ENCODE measurements around the gene THPO.

Gene THPO

DNA sequence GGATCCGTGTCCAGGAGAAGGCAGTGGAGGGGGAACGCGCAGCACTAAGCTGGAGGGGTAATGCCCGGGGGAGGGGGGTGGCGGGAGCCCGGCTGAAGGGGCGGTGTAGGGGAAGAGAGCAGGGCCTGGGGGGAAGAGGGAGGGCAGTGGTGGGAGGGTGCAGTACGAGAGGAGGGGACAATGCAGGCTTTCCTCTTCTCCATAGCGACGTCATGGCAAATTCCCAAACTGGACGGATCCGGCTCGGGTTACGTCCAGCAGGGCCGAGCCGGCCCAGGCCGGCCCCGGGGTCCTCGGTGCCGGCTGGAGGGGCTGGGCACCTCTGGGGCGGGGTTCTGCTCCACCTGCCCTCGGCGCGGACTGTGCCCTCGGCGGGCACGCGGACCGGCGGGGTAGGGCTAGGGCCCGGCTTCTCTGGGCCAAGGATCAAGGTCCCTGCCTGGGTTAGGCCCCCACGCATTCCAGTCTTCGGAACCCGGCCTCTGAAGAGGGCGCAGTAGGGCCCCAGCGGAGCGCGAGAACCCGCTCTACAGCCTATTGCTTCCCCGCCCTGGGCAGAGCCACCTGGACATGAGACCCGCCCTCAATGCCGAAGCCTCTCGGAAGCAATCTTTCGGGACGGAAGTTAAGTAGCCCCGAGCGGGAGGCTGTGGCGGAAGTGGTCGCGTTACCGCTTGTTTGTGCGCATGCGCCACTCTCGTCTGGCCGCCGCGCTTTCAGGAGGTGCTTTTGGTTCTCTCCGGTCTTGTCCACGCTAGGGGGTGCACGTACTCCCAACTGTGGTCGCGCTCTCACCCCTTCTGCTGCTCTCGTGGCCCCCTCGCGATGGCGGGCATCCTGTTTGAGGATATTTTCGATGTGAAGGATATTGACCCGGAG is 15.1 kb downstream of the THPO start:
- DNase-seq (ENCODE audit: low spot score): peak; percentile 99

DNA sequence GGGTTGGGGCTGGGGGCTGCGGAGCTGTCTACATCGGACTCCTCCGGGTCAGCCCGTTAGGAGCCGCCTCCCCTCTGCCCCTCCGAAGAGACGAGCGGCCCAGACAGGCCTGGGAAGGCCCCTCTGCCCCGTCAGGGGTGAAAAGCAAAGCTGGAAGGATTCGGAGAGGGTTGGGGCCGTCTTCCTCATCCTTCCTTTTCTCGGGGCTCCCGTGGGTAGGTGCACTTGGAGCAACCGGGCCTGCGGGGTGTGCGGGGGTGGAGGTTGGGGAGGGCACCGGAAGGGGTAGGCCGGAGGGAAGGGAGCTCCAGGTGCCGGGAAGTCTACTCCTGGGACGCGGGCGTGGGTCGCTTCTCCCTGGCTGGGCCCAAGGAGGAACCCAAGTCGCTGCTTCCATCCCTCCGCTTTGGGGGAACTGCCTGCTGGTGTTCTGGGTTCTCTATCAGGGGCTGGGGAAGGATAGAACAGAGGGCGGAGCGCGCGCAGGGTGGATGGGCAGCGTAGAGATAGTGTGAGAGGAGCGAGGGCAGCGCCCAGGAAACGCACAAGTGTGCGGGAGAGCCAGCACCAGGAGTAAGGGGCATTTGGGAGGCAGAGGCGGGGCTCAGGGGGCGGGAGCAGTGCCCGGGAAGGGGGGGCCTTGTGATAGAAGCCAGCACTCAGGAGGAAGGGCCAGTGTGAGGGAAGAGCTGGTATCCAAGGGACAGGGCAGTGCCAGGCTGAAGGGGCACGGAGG is 15.9 kb downstream of the THPO start:
- DNase-seq (ENCODE audit: low spot score): peak; percentile 87

DNA sequence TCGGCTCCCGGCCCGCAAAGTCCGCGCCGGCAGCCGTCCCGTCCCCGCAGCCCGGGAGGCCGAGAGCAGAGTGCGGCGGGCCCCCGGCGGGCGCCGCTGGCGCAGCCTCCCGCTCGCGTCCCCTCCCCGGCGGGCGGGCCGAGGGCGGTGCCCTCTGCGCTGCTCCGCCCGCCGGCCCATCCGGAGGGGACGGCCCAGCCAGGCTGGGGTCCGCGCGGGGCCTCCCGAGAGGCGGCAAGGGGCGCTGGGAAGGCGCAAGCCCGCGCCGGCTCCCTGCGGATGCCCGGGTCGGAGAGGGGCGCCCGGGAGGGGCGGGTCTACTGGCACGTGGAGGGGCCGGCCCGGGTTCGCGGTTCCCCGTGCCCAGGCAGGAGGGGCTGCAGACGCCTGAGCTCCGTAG is 16.5 kb downstream of the THPO start, which contains the start of the genes CLCN2 and POLR2H:
CLCN2 (minus strand) TSS at position 74 of the 400 bp plus-strand sequence. CDS start 126 bp downstream, outside the sequence.
POLR2H (plus strand) TSS at position 179 of the 400 bp plus-strand sequence. CDS start 1,783 bp downstream, outside the sequence.
- peak; percentile 66 for DNase-seq (ENCODE audit: low spot score)

DNA sequence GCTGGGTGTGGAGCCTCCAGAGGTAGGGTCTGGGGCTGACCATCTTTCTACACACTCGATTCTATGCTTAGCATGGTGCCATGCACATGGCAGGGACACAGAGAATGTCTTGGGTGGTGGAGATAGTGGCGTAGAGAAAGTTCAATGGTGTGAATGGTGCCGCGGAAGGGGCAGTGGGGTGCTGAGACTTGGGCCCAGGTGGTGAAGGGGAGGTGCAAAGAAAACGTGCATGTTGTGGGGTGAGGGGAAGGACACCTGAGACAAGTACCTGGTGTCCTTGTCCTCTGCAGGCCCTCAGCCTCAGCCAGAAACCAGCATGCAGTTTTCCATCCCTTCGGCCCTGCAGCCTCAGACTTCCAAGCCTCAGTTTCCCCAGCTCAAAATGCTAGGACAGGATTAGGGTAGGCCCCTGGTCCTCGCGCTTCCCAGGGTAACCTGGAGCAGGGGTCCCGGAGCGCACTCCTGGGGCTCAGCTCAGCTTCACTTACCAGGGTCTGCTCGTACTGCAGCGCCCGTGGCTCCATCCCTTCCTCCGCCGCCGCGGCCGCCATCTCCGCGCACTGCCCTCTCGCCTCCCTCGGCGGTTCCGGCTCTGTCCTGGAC is 17.0 kb downstream of the THPO start:
- no peak for DNase-seq (ENCODE audit: low spot score)

DNA sequence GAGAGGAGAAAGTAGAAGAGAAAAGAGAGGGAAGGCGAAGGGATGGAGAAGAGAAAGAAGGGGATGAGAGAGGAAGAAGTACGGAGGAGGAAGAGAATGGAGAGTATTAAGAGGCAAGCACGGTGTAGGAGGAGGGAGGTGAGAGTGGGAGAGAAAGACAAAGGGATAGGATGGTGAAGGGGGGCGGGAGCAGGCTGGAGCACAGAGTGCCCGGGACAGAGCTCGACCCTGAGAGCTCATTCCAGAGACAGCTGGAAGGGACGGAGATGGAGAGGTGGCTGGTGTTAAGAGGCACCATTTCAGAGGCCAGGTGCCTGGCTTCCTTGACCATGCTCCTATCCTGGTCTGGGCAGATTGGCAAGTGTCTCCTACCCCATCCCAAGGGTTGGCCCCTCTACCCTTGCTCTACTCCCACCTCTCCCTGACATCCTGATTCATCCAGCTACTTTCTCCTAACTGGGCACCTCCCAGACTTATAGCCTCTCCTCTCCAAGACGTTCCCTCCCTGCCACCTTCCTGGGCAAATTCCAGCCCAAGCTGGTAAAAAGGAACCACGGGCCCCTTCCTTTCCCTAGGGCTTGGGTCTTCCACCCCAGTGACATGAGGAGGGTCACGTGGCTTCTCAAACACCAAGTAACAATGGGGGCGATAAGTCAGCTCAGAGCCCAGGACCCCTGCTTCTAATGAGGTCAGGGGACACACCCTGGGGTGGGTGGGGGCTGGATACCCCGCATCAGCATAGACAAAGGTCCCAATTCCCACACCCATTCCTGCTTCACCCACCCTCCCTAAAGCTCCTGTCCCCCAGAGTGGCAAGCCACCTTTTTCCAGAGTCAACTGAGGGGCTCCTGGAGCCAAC is 17.7 kb downstream of the THPO start:
- DNase-seq (ENCODE audit: low spot score): no peak

DNA sequence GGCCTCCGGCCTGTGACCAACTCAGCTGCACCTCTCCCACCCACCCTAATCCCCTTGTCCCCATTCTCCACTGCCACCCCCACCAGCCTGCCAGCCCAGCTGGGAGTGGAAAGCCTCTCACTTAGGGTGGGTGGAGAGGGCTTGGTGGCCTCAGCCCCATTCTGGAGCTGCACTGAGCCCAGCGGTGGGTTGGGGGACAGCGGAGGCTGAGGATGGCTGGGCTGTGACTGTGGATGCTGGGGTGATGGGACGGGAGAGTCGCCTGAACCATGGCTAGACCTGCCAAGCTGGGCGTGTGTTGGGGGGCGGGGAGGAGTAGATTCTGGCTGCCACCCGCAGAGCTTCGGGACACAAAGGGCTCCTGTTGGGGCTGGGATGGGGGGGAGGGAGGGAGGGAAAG is 18.4 kb downstream of the THPO start:
- no peak for DNase-seq (ENCODE audit: low spot score)

DNA sequence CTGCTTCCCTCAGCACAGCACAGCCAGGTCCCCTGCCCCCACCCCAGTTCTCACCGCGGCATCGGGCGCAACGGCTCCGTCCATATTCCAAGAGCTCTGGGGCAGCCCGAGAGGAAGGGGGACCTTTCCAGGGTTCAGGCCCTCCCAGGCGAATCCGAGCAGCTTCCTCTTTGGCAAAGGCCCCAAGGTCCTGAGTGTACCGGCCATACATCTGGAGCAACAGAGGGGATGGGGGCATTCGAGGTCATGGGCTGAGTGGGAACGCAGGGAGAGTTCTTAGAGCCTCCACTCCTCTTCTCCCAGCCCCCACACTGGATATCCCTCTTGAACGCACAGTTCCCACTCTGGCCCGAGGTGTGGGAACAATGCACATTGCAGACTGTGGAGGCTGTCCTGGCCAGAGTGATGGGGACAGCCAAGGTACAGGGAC is 19.1 kb downstream of the THPO start:
- no peak for DNase-seq (ENCODE audit: low spot score)

DNA sequence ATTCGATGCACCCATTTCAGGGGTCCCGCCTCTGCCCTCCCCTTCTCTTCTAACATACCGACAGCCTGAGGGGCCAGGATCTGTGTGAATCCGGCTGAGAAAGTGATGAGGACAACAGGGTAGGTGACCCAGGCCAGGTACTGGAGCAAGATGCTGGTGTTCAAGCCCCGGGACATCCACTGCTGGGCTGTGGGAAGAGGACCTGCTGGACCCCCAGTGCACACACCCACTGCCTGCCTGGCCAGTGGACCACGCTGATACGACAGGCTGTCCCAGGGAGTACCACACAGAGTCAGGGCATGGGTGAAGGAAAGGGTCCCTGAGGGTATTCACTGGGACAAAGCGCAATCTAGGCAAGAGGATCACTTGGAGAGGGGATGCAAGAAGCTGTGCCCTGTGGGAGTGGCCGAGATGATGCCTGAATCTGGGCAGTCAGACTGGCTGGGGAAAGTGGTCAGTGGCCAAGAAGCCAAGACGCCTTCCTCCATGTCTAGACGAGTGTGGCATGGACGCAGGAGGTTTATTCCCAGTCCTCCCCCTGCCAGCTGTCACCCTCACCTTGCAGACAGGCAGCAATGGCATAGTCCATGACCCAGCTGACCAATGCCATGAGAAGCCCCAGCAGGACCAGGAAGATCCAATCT is 19.8 kb downstream of the THPO start:
- no peak for DNase-seq (ENCODE audit: low spot score)

DNA sequence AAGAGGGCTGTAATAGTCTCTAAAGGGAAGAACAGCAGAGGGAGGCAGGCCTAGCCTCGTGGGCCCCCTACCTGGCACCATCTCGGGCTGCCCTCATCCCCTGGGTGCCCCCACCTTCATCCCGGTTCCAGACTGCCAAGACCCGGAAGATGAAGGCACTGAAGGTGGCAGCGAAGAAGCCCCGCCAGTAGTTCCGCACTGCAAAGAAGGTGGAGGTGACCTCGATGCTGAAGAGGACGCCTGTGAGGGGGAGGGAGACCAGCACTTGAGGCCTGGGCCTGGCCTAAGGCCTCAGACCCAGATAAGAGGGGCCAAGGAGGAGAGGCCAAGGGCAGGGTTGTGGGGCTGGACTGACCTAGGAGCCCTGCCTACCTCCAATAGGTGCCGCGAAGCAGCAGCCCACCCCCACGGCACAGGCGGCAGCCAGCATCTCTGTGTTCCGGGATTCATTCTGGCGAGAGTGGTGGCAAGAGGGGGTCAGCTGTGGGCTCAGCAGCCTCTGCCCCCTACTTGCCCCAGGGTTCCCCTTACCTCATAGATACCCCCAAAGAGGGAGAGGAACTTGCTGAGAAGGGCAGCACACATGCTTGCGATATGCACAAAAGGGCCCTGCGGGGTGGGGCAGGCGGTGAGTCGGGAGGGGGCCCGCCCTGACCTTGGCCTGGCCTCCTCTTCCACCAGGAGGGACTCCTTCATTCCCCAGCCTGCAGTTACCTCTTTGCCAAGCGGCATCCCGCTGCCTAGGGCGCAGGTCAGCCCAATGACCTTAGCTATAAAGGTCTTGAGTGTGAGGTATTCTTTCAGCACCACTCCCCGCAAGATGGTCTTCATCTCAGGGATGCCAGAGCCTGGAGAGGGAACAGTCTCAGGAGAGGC is 20.5 kb downstream of the THPO start:
- DNase-seq (ENCODE audit: low spot score): no peak

DNA sequence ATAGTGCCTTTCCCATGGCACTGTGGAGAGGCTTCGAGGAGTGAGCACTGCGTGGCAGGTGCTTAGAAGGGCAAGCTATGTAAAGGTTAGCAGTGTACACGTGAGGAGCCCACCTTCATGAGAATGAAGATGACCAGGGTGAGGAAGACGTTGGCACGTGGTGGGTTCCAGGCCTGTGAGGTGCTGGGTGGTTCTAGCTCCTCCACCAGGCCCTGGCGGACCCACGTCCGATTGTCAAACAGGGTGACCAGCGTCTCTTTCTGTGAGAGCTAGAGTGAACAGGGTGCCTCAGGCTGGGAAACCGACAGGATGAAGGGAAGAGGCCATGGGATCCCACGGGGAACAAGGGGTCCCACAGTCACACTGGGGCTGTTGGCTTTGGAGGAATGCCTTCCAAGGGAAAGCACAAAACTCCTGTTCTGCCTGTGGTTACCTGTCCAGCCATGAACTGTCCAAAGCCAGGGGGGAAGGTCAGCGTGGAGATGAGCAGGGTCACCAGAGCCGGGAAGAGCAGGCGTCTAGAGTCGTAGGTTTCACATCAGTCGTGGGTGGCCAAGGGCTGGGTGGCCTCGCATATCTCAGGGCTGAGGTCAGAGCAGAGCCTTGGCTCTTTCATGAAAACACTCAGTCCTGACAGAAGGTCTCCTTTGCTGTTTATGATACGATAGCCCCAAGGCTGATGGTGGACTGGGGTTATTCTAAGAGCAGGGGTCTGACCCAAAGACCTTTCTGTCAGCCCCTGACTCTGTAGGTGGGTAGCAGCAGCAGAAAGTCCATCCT is 22.6 kb downstream of the THPO start:
- DNase-seq (ENCODE audit: low spot score): no peak

DNA sequence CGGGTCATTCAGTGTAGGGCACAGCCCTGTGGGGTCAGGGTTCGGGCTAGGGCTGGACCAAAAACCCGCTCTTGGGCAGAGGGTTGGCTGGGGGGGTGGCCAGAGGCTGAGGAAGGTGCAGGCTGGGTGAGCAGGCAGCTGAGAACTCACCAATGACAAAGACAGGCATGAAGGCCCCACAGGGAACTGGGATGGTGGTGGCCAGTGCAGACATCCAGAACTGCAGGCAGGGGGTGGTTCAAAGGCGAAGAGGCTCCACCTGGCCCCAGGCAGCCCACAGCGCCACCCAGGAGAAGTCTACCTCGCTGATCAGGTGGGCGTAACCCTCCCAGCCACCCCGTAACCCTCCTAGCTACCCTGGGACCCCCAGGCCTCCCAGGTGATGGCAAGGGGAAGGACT is 23.3 kb downstream of the THPO start:
- no peak for DNase-seq (ENCODE audit: low spot score)

DNA sequence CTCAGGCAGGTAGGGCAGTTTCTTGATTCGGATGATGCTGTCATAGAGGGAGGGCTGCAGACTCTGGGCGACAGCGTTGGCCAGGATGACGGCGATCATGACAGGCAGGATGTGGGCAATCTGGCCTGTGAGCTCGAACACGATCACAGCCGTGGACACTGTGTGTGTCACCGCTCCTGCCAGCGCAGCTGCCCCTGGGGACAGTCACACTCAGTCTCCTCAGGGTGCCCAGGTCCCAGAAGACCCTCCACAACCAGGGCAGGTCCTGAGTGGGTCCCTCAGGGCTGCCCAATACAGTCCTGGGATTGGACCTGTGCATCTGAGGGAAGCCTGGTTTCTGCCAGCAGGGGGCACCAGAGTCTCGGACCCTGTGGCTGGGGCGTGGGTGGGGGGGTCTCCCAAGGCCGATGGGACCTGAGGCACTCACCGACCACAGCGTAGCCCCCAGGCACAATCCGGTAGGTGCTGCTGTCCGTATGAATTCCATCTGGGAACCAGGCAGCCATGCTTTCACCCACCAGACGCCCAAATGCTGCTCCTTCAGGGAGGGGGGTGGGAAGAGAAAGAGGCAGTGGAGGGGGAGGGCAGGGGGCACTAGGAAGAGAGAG is 23.8 kb downstream of the THPO start:
- no peak for DNase-seq (ENCODE audit: low spot score)

DNA sequence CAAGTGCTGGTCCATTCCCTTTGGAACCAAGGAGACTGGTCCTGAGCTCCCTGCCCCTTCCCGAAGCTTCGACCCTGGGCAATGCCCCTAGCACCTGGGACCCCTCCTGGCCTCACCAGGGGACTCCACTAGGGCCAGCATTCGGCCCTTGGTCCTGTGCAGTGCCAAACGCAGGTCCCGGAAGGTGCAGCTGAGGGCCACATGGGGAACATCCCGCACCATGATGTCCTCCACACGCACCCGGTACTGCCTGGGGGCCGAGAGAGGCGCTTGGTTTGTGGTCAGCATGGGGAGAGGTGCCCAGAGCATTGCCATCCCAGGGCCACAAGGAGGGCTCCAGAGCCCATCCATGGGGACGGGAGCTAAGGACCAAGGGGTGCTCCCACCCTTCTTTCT is 24.5 kb downstream of the THPO start:
- no peak for DNase-seq (ENCODE audit: low spot score)

DNA sequence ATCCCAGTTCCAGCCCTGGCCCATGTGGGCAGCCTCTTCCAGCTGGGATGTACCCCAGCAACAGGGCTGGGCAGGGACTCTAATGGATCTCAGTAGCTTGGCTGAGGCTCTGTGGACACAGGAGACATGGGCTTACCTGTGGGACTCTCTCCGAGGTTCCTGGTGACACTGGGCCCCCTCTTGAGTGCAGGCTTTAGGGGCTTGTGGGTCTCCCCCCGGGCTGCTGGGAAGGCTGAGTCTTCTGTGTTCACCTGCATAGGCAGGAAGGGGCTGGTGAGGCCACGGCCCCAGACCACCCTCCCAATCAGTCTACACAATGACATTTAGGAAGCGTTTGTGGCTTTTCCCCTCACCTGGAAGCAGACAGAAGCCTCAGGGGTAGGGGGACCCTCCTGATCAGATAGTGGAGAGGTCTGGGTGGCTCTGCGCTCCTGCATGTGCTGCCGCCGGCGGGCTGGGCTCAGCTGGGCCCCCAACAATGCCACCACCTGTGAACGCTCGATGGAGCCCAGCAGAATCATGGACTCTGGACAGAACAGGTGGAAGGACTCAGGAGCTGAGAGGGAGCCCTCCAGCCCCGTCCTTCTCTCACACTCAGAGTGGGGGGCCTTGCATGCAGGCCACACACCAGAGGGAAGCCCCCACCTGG is 25.0 kb downstream of the THPO start:
- no peak for DNase-seq (ENCODE audit: low spot score)

DNA sequence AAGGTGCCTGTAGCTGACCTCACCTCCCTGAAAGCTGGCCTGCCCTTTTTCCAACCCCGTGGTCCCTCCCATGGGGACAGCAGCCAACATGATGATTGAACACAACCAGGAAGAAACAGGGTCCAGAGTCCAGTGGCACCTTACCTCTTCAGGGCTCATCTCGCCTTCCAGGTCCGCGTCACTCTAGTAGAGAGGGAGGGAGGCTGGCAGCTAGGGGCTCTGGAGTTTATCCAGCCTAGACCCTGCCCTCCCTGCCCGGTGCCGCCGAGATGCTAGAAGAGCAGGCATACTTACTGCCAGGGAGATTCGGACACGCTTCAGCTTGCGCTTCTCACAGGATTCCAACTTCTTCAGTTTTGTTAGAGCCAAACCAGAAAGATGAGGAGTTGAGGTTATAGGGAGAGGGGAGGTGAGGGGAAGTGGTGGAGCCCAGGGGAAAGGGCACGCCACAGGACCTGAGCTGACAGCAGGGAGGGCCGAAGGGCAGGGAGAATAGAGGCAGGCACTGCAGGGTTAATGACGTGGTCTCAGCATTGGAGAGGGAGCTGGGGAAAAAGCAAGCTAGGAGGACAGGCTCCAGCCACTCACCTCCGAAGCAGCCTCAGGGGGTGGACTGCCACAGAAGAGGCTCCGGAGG is 25.7 kb downstream of the THPO start:
- no peak for DNase-seq (ENCODE audit: low spot score)

DNA sequence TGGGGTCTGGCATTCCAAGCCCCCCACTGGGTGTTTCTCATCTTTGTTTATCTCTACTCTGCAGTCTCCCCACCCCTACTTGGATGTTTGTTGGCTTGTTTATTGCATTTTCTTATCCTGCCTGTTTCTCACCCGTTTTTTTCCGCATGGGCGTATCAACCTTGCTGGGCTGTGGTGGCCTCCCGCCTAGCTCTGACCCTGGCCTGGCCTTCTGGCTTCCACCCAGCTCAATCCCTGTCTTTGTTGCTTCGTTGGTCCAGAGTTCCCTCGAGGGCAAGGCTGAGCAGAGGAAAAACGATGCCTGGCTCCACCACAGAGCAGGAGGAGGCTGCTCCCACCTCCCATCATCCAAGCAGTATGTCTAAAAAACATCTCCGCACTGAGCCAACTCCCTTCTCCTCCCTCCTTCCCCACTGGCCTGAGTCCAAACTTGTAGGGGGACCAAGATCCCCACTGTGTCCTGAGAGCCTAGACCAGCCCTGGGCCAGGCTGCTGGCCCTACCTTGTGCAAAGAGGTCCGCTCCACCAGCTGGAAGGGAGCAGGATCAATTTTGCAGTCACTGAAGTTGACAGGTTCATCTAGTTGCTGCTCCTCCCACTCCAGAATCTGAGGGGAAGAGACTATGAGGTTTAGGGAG is 26.4 kb downstream of the THPO start:
- DNase-seq (ENCODE audit: low spot score): no peak

DNA sequence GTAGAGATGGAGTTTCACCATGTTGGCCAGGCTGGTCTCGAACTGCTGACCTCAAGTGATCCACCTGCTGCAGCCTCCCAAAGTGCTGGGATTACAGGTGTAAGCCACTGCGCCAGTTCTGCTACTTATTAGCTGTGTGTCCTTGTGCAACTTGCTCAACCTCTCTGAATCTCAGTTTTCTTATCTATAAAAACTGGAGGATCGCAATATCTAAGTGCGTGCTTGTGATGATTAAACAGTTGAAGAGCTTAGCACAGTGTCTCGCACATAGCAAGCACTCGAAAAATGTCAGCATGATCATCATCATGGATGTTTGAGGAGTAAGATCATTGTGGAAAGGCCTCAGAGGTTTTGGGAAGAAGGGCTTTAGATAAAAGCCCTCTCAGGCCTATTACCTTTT is 27.4 kb downstream of the THPO start:
- no peak for DNase-seq (ENCODE audit: low spot score)
